Stimulated activated CD8-positive, alpha-beta memory T cell treated with anti-CD3 and anti-CD28 coated beads, Interleukin-15, amount 100 ng/mL, for 24 hours (primary cell): Measurements from ENCODE around the gene LRRC28.

Source experiments
- DNase-seq: peaks from one replicate; pipeline ENCODE4 v3.0.0-alpha.2; 2020; ENCODE audit warnings: low read depth

Gene LRRC28

GRCh38 chr15:99250001-99250400 is 1.3 kb upstream of the LRRC28 start:
- DNase-seq, result no peak

GRCh38 chr15:99250494-99250856 is 806 bp upstream of the LRRC28 start:
- DNase-seq, result no peak

GRCh38 chr15:99252326-99252725 is 1.0 kb downstream of the LRRC28 start:
- DNase-seq, result no peak

- no peak for DNase-seq
These were observed 2.3 kb downstream of the LRRC28 start for GRCh38 chr15:99253381-99254090.

GRCh38 chr15:99257107-99257750 is 5.9 kb downstream of the LRRC28 start:
- no peak for DNase-seq

GRCh38 chr15:99264125-99264524 is 12.8 kb downstream of the LRRC28 start:
- no peak for DNase-seq

GRCh38 chr15:99265541-99266070 is 14.3 kb downstream of the LRRC28 start:
- DNase-seq, result no peak

GRCh38 chr15:99267957-99268356 is 16.7 kb downstream of the LRRC28 start:
- DNase-seq, result no peak

- DNase-seq, result no peak
These were observed 17.1 kb downstream of the LRRC28 start for GRCh38 chr15:99268431-99268830.

GRCh38 chr15:99273801-99274200 is 22.5 kb downstream of the LRRC28 start:
- DNase-seq, result no peak

- no peak for DNase-seq
These were observed 23.8 kb downstream of the LRRC28 start for GRCh38 chr15:99275061-99275460.

GRCh38 chr15:99275525-99276128 is 24.3 kb downstream of the LRRC28 start:
- DNase-seq, result no peak

GRCh38 chr15:99279290-99279689 is 28.0 kb downstream of the LRRC28 start:
- no peak for DNase-seq

- DNase-seq, result no peak
These were observed 28.5 kb downstream of the LRRC28 start for GRCh38 chr15:99279827-99280226.

GRCh38 chr15:99282121-99282520 is 30.8 kb downstream of the LRRC28 start:
- DNase-seq, result no peak

- DNase-seq, result no peak
These were observed 31.3 kb downstream of the LRRC28 start for GRCh38 chr15:99282586-99282985.

- DNase-seq, result no peak
These were observed 32.4 kb downstream of the LRRC28 start for GRCh38 chr15:99283717-99284116.

- no peak for DNase-seq
These were observed 40.4 kb downstream of the LRRC28 start for GRCh38 chr15:99291643-99292042.

- no peak for DNase-seq
These were observed 44.6 kb downstream of the LRRC28 start for GRCh38 chr15:99295840-99296239.

GRCh38 chr15:99296386-99296785 is 45.1 kb downstream of the LRRC28 start:
- no peak for DNase-seq

GRCh38 chr15:99303907-99304306 is 52.6 kb downstream of the LRRC28 start:
- no peak for DNase-seq

GRCh38 chr15:99305761-99306505 is 54.7 kb downstream of the LRRC28 start:
- DNase-seq, result no peak
